ENCODE data around the gene MXD4. TPM values are rescaled to one million over a fixed set of nuclear protein-coding genes. Genes with fewer than 3 reads are reported as not detected.

Gene MXD4
- total and polyA plus RNA-seq, 9 of the 15 experiments (the other 6 are each of a cell fraction or from before 2014, with no cell fraction given), result 0.06 to 13.5 (median 5.9) TPM

DNA sequence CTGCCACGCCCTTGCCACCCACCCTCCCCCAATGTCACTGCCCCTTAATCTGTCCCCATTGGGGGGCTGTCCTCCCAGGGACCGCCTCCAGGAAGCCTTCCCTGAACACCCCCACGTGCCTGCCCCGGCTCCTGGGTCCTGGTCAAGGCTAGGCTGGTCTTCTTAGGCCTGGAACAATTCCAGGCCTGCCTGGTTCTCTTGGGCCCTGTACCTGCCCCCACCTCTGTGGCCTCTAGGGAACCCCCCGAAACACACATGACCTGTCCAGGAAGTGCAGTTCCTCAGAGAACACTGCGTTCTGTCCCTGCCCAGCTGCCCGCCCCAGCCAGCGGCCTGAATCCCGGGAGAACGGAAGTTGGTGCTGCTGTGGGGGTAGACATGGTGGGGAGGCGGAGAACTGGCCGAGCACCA is 5.1 kb downstream of the MXD4 start:
- H3K9me3 ChIP-seq (replicated peaks; ENCODE audit: control insufficient read depth, insufficient read depth, low read depth, low read length), result no peaks in the 10 kb centered on the region
- H3K4me2 ChIP-seq (ENCODE audit: insufficient read depth, low read length), result no peak overlapping the region
- H4K20me1 ChIP-seq (replicated peaks; ENCODE audit: control insufficient read depth, insufficient read depth, low read length), result no peaks in the 10 kb centered on the region; the same call in 1 of the 2 replicates
- CTCF ChIA-PET (ENCODE audit: low intra/inter-chr PET ratio), result no interaction called here
- intact Hi-C loops (cut with micrococcal nuclease), result no loop called here
- FAIRE-seq, result no peak
- H3K36me3 ChIP-seq (ENCODE audit: control insufficient read depth, insufficient read depth, low read length), result no peaks in the 10 kb centered on the region
- H3K27ac ChIP-seq (ENCODE audit: extremely low read depth, low read depth, low read length), result no peak overlapping the region
- no peaks in the 10 kb centered on the region for H3K9me1 ChIP-seq (ENCODE audit: control insufficient read depth, insufficient read depth, low read length)
- 0 out of 4 replicates have a peak overlapping the region, but pooled peaks of 1 of the 2 experiments have one; percentile 40 for H3K9ac ChIP-seq (ENCODE audit: insufficient read depth in 1 of 2, low read depth in 2 of 2, low read length in 2 of 2)
- 70% methylated on average over 8 of the region's 12 CpGs for WGBS (ENCODE audit: insufficient coverage, low coverage, missing lambda C conversion rate)
- DNase-seq (ENCODE audit: extremely low read depth in 1 of 4, low spot score in 3 of 4), result peak in 2 of 4 experiments; percentile 31 to 41
- no TSS peak for BruUV-seq (replicated peaks)
- TF ChIP-seq ZFP36 (IDR thresholded peaks at IDR 0.05; ENCODE audit: low read depth, low read length, partially characterized antibody) (peak; percentile 57), DDX20 (tag; IDR thresholded peaks at IDR 0.05; ENCODE audit: low read depth) (no peak)
- no peak overlapping the region for H3K4me3 ChIP-seq
- no peaks in the 10 kb centered on the region for H3K27me3 ChIP-seq (ENCODE audit: control insufficient read depth in 2 of 2, insufficient read depth in 2 of 2, low read length in 2 of 2)
- H2AFZ ChIP-seq (ENCODE audit: low read depth, low read length), result no peak overlapping the region
- no peak for ATAC-seq
- peaks cover 5% of the 10 kb centered on the region; the same call in 1 of the 3 replicates for H3K79me2 ChIP-seq (ENCODE audit: control insufficient read depth, insufficient read depth, low read length)
- H3K4me1 ChIP-seq (replicated peaks in 1 of 2; ENCODE audit: control insufficient read depth in 2 of 2, insufficient read depth in 2 of 2, low read length in 2 of 2), result peaks cover 6 to 76% of the 10 kb centered on the region in 2 experiments; a peak in 4 of 5 replicates
- POLR2A ChIA-PET, result interaction anchor here (0.6 to 2.3 kb wide), 7 partner anchors 8 to 214 kb away, joined by 3 to 10 read pairs (median 3); no protein-coding TSS in a partner anchor
- in situ Hi-C loops (cut with MboI), result no loop called here

DNA sequence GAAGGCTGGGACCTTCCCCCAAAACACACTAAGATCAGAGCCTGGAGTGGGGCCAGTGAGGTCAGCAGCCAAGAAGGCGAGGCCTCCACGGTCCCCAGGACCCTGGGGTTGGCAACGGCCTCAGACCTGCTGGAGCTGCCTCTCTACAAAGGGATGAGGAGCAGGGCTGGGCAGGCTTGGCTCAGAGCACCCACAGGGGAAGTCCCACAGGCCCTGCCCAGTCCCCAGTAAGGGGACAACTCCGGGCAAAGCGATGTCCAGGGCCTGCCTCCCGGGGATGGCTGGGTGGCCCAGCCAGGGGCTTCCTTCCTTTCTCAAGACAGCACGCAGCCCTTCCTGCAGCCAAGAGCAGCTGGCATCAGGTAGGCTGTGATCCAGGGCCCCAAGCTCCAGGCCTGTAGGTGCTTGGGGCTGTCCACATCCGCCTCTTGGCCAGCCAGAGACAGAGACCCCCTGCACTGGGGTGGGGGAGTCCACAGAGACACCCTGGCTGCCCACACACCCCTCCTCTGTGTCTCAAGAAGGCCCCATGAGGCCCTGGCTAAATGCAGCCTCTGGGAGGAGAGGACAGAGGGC is 5.7 kb downstream of the MXD4 start:
- Histone ChIP-seq H3K79me2 (ENCODE audit: control insufficient read depth, insufficient read depth, low read length) (peaks cover 5% of the 10 kb centered on the region; the same call in 1 of the 3 replicates), H3K27me3 (ENCODE audit: control insufficient read depth in 2 of 2, insufficient read depth in 2 of 2, low read length in 2 of 2) (no peaks in the 10 kb centered on the region), H4K20me1 (replicated peaks; ENCODE audit: control insufficient read depth, insufficient read depth, low read length) (no peaks in the 10 kb centered on the region; the same call in 1 of the 2 replicates), H3K9me1 (ENCODE audit: control insufficient read depth, insufficient read depth, low read length) (no peaks in the 10 kb centered on the region), H3K27ac (ENCODE audit: extremely low read depth, low read depth, low read length) (no peak overlapping the region), H3K4me1 (replicated peaks in 1 of 2; ENCODE audit: control insufficient read depth in 2 of 2, insufficient read depth in 2 of 2, low read length in 2 of 2) (peaks cover 6 to 74% of the 10 kb centered on the region in 2 experiments; a peak in 4 of 5 replicates), H3K4me3 (no peak overlapping the region), H3K36me3 (ENCODE audit: control insufficient read depth, insufficient read depth, low read length) (no peaks in the 10 kb centered on the region), H3K9me3 (replicated peaks; ENCODE audit: control insufficient read depth, insufficient read depth, low read depth, low read length) (no peaks in the 10 kb centered on the region), H2AFZ (ENCODE audit: low read depth, low read length) (no peak overlapping the region), H3K4me2 (ENCODE audit: insufficient read depth, low read length) (no peak overlapping the region), H3K9ac (ENCODE audit: insufficient read depth in 1 of 2, low read depth in 2 of 2, low read length in 2 of 2) (no peak overlapping the region; a peak in 1 of 4 replicates)
- in situ Hi-C loops (cut with MboI), result no loop called here
- DNase-seq (ENCODE audit: extremely low read depth in 1 of 4, low spot score in 3 of 4), result no peak
- no peak for ATAC-seq
- WGBS (ENCODE audit: insufficient coverage, low coverage, missing lambda C conversion rate), result 55% methylated on average over 8 of the region's 8 CpGs
- POLR2A ChIA-PET, result interaction anchor here (0.6 to 1.5 kb wide), 5 partner anchors 8 to 477 kb away, joined by 3 to 5 read pairs (median 3); no protein-coding TSS in a partner anchor
- 0 out of 2 replicates have a peak, but pooled peaks have one; percentile 7 for TF ChIP-seq POLR2G (IDR thresholded peaks at IDR 0.05; ENCODE audit: low read depth, low read length)
- TF ChIP-seq KAT8 (IDR thresholded peaks at IDR 0.05; ENCODE audit: low read depth), result no peak
- FAIRE-seq, result no peak
- CTCF ChIA-PET (ENCODE audit: low intra/inter-chr PET ratio), result no interaction called here
- BruUV-seq (replicated peaks), result no TSS peak
- intact Hi-C loops (cut with micrococcal nuclease), result no loop called here

Measured in K562 (cell line).